Testis (tissue), 2 donors: ENCODE measurements around the gene TRPC1.

Source experiments
- CTCF ChIP-seq, 3 experiments: fragments of 450-650 bp in 2 of 3; fragments of 200-600 bp in 1 of 3; sonication (generic) in 1 of 3; IDR thresholded peaks; one replicate each; pipeline ENCODE4 v1.5.1; 2016 to 2019; ENCODE audit warnings: antibody characterized with exemption in 3 of 3, mild to moderate bottlenecking in 2 of 3, moderate library complexity in 1 of 3
- POLR2A ChIP-seq: fragments of 450-650 bp; IDR thresholded peaks from one replicate; pipeline ENCODE4 v1.6.1; 2017; ENCODE audit warnings: antibody characterized with exemption, mild to moderate bottlenecking, moderate library complexity

GRCh38 chr3:142849148-142849547, 125.3 kb downstream of the TRPC1 start:
- TF ChIP-seq CTCF (IDR thresholded peaks at IDR 0.05) (no peak), POLR2A (no peak)
